ENCODE results near the gene CCBE1.

Gene CCBE1

GRCh38 chr18:59736061-59736460, 38.8 kb upstream of the CCBE1 start:
- no peak for TF ChIP-seq CTCF (conservative IDR thresholded peaks at IDR 0.05; ENCODE audit: low read depth, low read length)
- no peak overlapping the region for H3K4me3 ChIP-seq (ENCODE audit: low read length)

GRCh38 chr18:59735269-59735860, 38.1 kb upstream of the CCBE1 start:
- H3K4me3 ChIP-seq (ENCODE audit: low read length) = no peak overlapping the region
- no peak for TF ChIP-seq CTCF (conservative IDR thresholded peaks at IDR 0.05; ENCODE audit: low read depth, low read length)
- no peak for DNase-seq (ENCODE audit: low read depth)

More at GRCh38 chr18:59736061-59736460, 38.8 kb upstream of the CCBE1 start:
- no peak for DNase-seq (ENCODE audit: low read depth)

GRCh38 chr18:59733421-59733820, 36.2 kb upstream of the CCBE1 start:
- H3K4me3 ChIP-seq (ENCODE audit: low read length) = no peak overlapping the region
- DNase-seq (ENCODE audit: low read depth) = no peak
- no peak for TF ChIP-seq CTCF (conservative IDR thresholded peaks at IDR 0.05; ENCODE audit: low read depth, low read length)

GRCh38 chr18:59730896-59731295, 33.7 kb upstream of the CCBE1 start:
- TF ChIP-seq CTCF (conservative IDR thresholded peaks at IDR 0.05; ENCODE audit: low read depth, low read length) = no peak
- no peak overlapping the region for H3K4me3 ChIP-seq (ENCODE audit: low read length)
- DNase-seq (ENCODE audit: low read depth) = no peak

GRCh38 chr18:59729781-59730180, 32.6 kb upstream of the CCBE1 start:
- H3K4me3 ChIP-seq (ENCODE audit: low read length) = no peak overlapping the region
- TF ChIP-seq CTCF (conservative IDR thresholded peaks at IDR 0.05; ENCODE audit: low read depth, low read length) = no peak
- no peak for DNase-seq (ENCODE audit: low read depth)

- no peak for TF ChIP-seq CTCF (conservative IDR thresholded peaks at IDR 0.05; ENCODE audit: low read depth, low read length)
- H3K4me3 ChIP-seq (ENCODE audit: low read length) = no peak overlapping the region
Measured at GRCh38 chr18:59728816-59729215, 31.6 kb upstream of the CCBE1 start.

GRCh38 chr18:59725142-59725541, 27.9 kb upstream of the CCBE1 start:
- no peak overlapping the region for H3K4me3 ChIP-seq (ENCODE audit: low read length)
- TF ChIP-seq CTCF (conservative IDR thresholded peaks at IDR 0.05; ENCODE audit: low read depth, low read length) = no peak
- DNase-seq (ENCODE audit: low read depth) = no peak

More at GRCh38 chr18:59728816-59729215, 31.6 kb upstream of the CCBE1 start:
- DNase-seq (ENCODE audit: low read depth) = no peak
